ENCODE measurements around the gene GPANK1. TPM values are rescaled to one million over a fixed set of nuclear protein-coding genes. Genes with fewer than 3 reads are reported as not detected.

GPANK1 gene
- total RNA-seq, 1 donor from 2014 or later: 12.9 TPM

- DNase-seq: no peak
These were observed 3.3 kb downstream of the GPANK1 start for GRCh38 chr6:31661262-31662123.

GRCh38 chr6:31660381-31661261 lies 4.2 kb downstream of the GPANK1 start, which contains the start of gene C6orf47:
Gene C6orf47 (minus strand): TSS chr6:31660778. CDS start chr6:31659947, 831 bp downstream.
- DNase-seq: peak; percentile 90

GRCh38 chr6:31659649-31660380 lies 5.0 kb downstream of the GPANK1 start:
- peak; percentile 50 for DNase-seq

GRCh38 chr6:31658983-31659648 lies 5.7 kb downstream of the GPANK1 start:
- DNase-seq: no peak

GRCh38 chr6:31658158-31658688 lies 6.6 kb downstream of the GPANK1 start:
- DNase-seq: no peak

- no peak for DNase-seq
These were observed 7.2 kb downstream of the GPANK1 start for GRCh38 chr6:31657406-31658157.

GRCh38 chr6:31655349-31656237 lies 9.2 kb downstream of the GPANK1 start, which contains the start of gene APOM:
Gene APOM (plus strand): TSS chr6:31655894. CDS start chr6:31655967, 73 bp downstream.
- DNase-seq: no peak

GRCh38 chr6:31654574-31655348 lies 10.0 kb downstream of the GPANK1 start:
- no peak for DNase-seq

GRCh38 chr6:31652925-31653724 lies 11.7 kb downstream of the GPANK1 start:
- DNase-seq: peak; percentile 90

GRCh38 chr6:31651602-31652191 lies 13.1 kb downstream of the GPANK1 start:
- DNase-seq: peak; percentile 91

- DNase-seq: no peak
These were observed 19.5 kb downstream of the GPANK1 start for GRCh38 chr6:31645325-31645724.

GRCh38 chr6:31643818-31644454 lies 20.9 kb downstream of the GPANK1 start:
- DNase-seq: no peak

- DNase-seq: no peak
These were observed 21.8 kb downstream of the GPANK1 start for GRCh38 chr6:31642798-31643570.

- no peak for DNase-seq
These were observed 23.4 kb downstream of the GPANK1 start for GRCh38 chr6:31641370-31641769.

GRCh38 chr6:31640612-31641011 lies 24.2 kb downstream of the GPANK1 start:
- DNase-seq: no peak

- DNase-seq: peak; percentile 68
These were observed 25.3 kb downstream of the GPANK1 start for GRCh38 chr6:31639449-31639861.
